C1 segment of cervical spinal cord (tissue), 14 donors: ENCODE results near the gene SPTBN1.

Experiments
- DNase-seq, 14 donors: peaks; one replicate each; lab custom pipeline; 2025; lab: John Stamatoyannopoulos, UW

Gene SPTBN1

GRCh38 chr2:54526226-54526879, 70.2 kb downstream of the SPTBN1 start:
- DNase-seq, result no peak

GRCh38 chr2:54528311-54528955, 72.3 kb downstream of the SPTBN1 start:
- DNase-seq, result no peak

- peak in 1 of 14 donors; percentile 26 for DNase-seq
Observed at GRCh38 chr2:54529518-54529917, 73.4 kb downstream of the SPTBN1 start.

GRCh38 chr2:54529935-54530334, 73.8 kb downstream of the SPTBN1 start:
- no peak for DNase-seq

GRCh38 chr2:54531558-54531957, 75.4 kb downstream of the SPTBN1 start:
- no peak for DNase-seq

- no peak for DNase-seq
Observed at GRCh38 chr2:54534221-54534620, 78.1 kb downstream of the SPTBN1 start.

GRCh38 chr2:54534625-54535024, 78.5 kb downstream of the SPTBN1 start:
- DNase-seq, result no peak

- peak in 2 of 14 donors; percentile 10 to 19 for DNase-seq
Observed at GRCh38 chr2:54535599-54536195, 79.6 kb downstream of the SPTBN1 start.

- no peak for DNase-seq
Observed at GRCh38 chr2:54536720-54537119, 80.6 kb downstream of the SPTBN1 start.

- DNase-seq, result no peak
Observed at GRCh38 chr2:54538537-54538936, 82.4 kb downstream of the SPTBN1 start.

GRCh38 chr2:54539683-54540082, 83.6 kb downstream of the SPTBN1 start:
- no peak for DNase-seq

GRCh38 chr2:54540194-54540593, 84.1 kb downstream of the SPTBN1 start:
- DNase-seq, result no peak

- DNase-seq, result no peak
Observed at GRCh38 chr2:54541995-54542394, 85.9 kb downstream of the SPTBN1 start.

GRCh38 chr2:54543733-54544396, 87.7 kb downstream of the SPTBN1 start:
- DNase-seq, result no peak

GRCh38 chr2:54545702-54546450, 89.7 kb downstream of the SPTBN1 start:
- no peak for DNase-seq

GRCh38 chr2:54546518-54546917, 90.4 kb downstream of the SPTBN1 start:
- DNase-seq, result no peak

- no peak for DNase-seq
Observed at GRCh38 chr2:54546923-54547720, 91.0 kb downstream of the SPTBN1 start.

GRCh38 chr2:54549430-54549829, 93.3 kb downstream of the SPTBN1 start:
- DNase-seq, result no peak

GRCh38 chr2:54549917-54550518, 93.9 kb downstream of the SPTBN1 start:
- peak in 3 of 14 donors; percentile 5 to 23 (median 11) for DNase-seq

- DNase-seq, result no peak
Observed at GRCh38 chr2:54550547-54550946, 94.4 kb downstream of the SPTBN1 start.
